ENCODE measurements around the gene SEMA3D. TPM values are rescaled to one million over a fixed set of nuclear protein-coding genes. Genes with fewer than 3 reads are reported as not detected.

SEMA3D gene
- total RNA-seq, 1 donor from 2014 or later = 15.9 TPM

GRCh38 chr7:85135977-85136376 lies 50.9 kb downstream of the SEMA3D start:
- ATAC-seq (no peak), DNase-seq (ENCODE audit: low spot score) (no peak)
- intact Hi-C loops (cut with DNase I) = no loop called here

- intact Hi-C loops (cut with DNase I) = no loop called here
- ATAC-seq (no peak), DNase-seq (ENCODE audit: low spot score) (no peak)
These were observed 53.3 kb downstream of the SEMA3D start for GRCh38 chr7:85133560-85133959.

- no peak for ATAC-seq
- DNase-seq (ENCODE audit: low spot score) = no peak
- intact Hi-C loops (cut with DNase I) = no loop called here
These were observed 53.9 kb downstream of the SEMA3D start for GRCh38 chr7:85133006-85133405.

- intact Hi-C loops (cut with DNase I) = no loop called here
- DNase-seq (ENCODE audit: low spot score) = no peak
- ATAC-seq = no peak
These were observed 56.2 kb downstream of the SEMA3D start for GRCh38 chr7:85130702-85131101.

- no peak for DNase-seq (ENCODE audit: low spot score)
- intact Hi-C loops (cut with DNase I) = no loop called here
- no peak for ATAC-seq
These were observed 60.5 kb downstream of the SEMA3D start for GRCh38 chr7:85126383-85126782.

- ATAC-seq (no peak), DNase-seq (ENCODE audit: low spot score) (no peak)
- intact Hi-C loops (cut with DNase I) = no loop called here
These were observed 61.2 kb downstream of the SEMA3D start for GRCh38 chr7:85125651-85126131.

GRCh38 chr7:85125176-85125575 lies 61.7 kb downstream of the SEMA3D start:
- no peak for ATAC-seq

GRCh38 chr7:85119934-85120333 lies 66.9 kb downstream of the SEMA3D start:
- intact Hi-C loops (cut with DNase I) = no loop called here
- DNase-seq (ENCODE audit: low spot score) (no peak), ATAC-seq (no peak)

More at GRCh38 chr7:85125176-85125575, 61.7 kb downstream of the SEMA3D start:
- intact Hi-C loops (cut with DNase I) = no loop called here
- no peak for DNase-seq (ENCODE audit: low spot score)

- DNase-seq (ENCODE audit: low spot score) = no peak
- intact Hi-C loops (cut with DNase I) = no loop called here
- ATAC-seq = no peak
These were observed 71.0 kb downstream of the SEMA3D start for GRCh38 chr7:85115862-85116261.

GRCh38 chr7:85115006-85115405 lies 71.8 kb downstream of the SEMA3D start:
- intact Hi-C loops (cut with DNase I) = no loop called here
- no peak for ATAC-seq
- DNase-seq (ENCODE audit: low spot score) = no peak

- intact Hi-C loops (cut with DNase I) = no loop called here
- no peak for DNase-seq (ENCODE audit: low spot score)
- ATAC-seq = no peak
These were observed 72.5 kb downstream of the SEMA3D start for GRCh38 chr7:85114342-85114741.

GRCh38 chr7:85111761-85112160 lies 75.1 kb downstream of the SEMA3D start:
- intact Hi-C loops (cut with DNase I) = no loop called here
- ATAC-seq = no peak

GRCh38 chr7:85106719-85107118 lies 80.1 kb downstream of the SEMA3D start:
- ATAC-seq (no peak), DNase-seq (ENCODE audit: low spot score) (no peak)
- intact Hi-C loops (cut with DNase I) = no loop called here

More at GRCh38 chr7:85111761-85112160, 75.1 kb downstream of the SEMA3D start:
- no peak for DNase-seq (ENCODE audit: low spot score)

GRCh38 chr7:85104432-85105205 lies 82.2 kb downstream of the SEMA3D start:
- ATAC-seq (peak; percentile 51), DNase-seq (ENCODE audit: low spot score) (no peak)
- intact Hi-C loops (cut with DNase I) = no loop called here

GRCh38 chr7:85103962-85104361 lies 82.9 kb downstream of the SEMA3D start:
- no peak for ATAC-seq
- intact Hi-C loops (cut with DNase I) = no loop called here
- DNase-seq (ENCODE audit: low spot score) = no peak

- peak; percentile 61 for DNase-seq (ENCODE audit: low spot score)
- intact Hi-C loops (cut with DNase I) = no loop called here
These were observed 83.5 kb downstream of the SEMA3D start for GRCh38 chr7:85103357-85103756.

GRCh38 chr7:85102813-85103350 lies 84.0 kb downstream of the SEMA3D start:
- intact Hi-C loops (cut with DNase I) = no loop called here
- ATAC-seq (peak; percentile 66), DNase-seq (ENCODE audit: low spot score) (no peak)

More at GRCh38 chr7:85103357-85103756, 83.5 kb downstream of the SEMA3D start:
- ATAC-seq = peak; percentile 96

- ATAC-seq (no peak), DNase-seq (ENCODE audit: low spot score) (no peak)
- intact Hi-C loops (cut with DNase I) = no loop called here
These were observed 85.5 kb downstream of the SEMA3D start for GRCh38 chr7:85101347-85101746.

GRCh38 chr7:85097844-85098243 lies 89.0 kb downstream of the SEMA3D start:
- intact Hi-C loops (cut with DNase I) = no loop called here
- ATAC-seq = no peak
- DNase-seq (ENCODE audit: low spot score) = no peak

- intact Hi-C loops (cut with DNase I) = no loop called here
- ATAC-seq = no peak
These were observed 91.0 kb downstream of the SEMA3D start for GRCh38 chr7:85095806-85096205.

GRCh38 chr7:85095366-85095765 lies 91.5 kb downstream of the SEMA3D start:
- intact Hi-C loops (cut with DNase I) = no loop called here
- ATAC-seq = no peak
- DNase-seq (ENCODE audit: low spot score) = peak; percentile 57

More at GRCh38 chr7:85095806-85096205, 91.0 kb downstream of the SEMA3D start:
- no peak for DNase-seq (ENCODE audit: low spot score)

Data from sciatic nerve (tissue), 2 donors.